ENCODE measurements around the gene EIF2A. TPM values are rescaled to one million over a fixed set of nuclear protein-coding genes. Genes with fewer than 3 reads are reported as not detected.

Gene EIF2A
- total and polyA plus RNA-seq, 9 of the 15 experiments (the other 6 are each of a cell fraction or from before 2014, with no cell fraction given), result 106 to 192 (median 168) TPM

GRCh38 chr3:150599611-150600297 lies 53.2 kb downstream of the EIF2A start (continued):
- TF ChIP-seq THRB (CRISPR knock-in tag; conservative IDR thresholded peaks at IDR 0.05) (peak; percentile 75; the same call in 1 of the 2 replicates), BRD9 (IDR thresholded peaks at IDR 0.05; ENCODE audit: low read depth, partially characterized antibody) (no peak), PRDM10 (IDR thresholded peaks at IDR 0.05; ENCODE audit: partially characterized antibody) (peak; percentile 51), VEZF1 (CRISPR knock-in tag; IDR thresholded peaks at IDR 0.05) (0 out of 2 replicates have a peak, but pooled peaks have one; percentile 16), ZNF584 (CRISPR knock-in tag; IDR thresholded peaks at IDR 0.05; ENCODE audit: low read depth) (peak; percentile 73), BRF2 (IDR thresholded peaks at IDR 0.05; ENCODE audit: borderline replicate concordance, insufficient read depth, insufficient read length) (no peak), SMARCA4 (IDR thresholded peaks at IDR 0.05) (peak; percentile 65), SLC30A9 (CRISPR knock-in tag; IDR thresholded peaks at IDR 0.05) (no peak), TEAD4 (IDR thresholded peaks at IDR 0.05; ENCODE audit: low read length) (peak; percentile 48; the same call in 1 of the 2 replicates), TEAD4 (CRISPR knock-in tag; IDR thresholded peaks at IDR 0.05; ENCODE audit: borderline replicate concordance) (no peak), ZBTB43 (CRISPR knock-in tag; IDR thresholded peaks at IDR 0.05) (no peak), CBFA2T2 (conservative IDR thresholded peaks at IDR 0.05) (peak; percentile 50), E2F6 (IDR thresholded peaks at IDR 0.05; ENCODE audit: borderline replicate concordance in 1 of 2, extremely low read depth in 1 of 2, insufficient read depth in 1 of 2, insufficient read length in 1 of 2, low read depth in 1 of 2, low read length in 1 of 2, poor library complexity in 1 of 2, severe bottlenecking in 1 of 2) (no peak), TAF9B (IDR thresholded peaks at IDR 0.05; ENCODE audit: partially characterized antibody) (peak; percentile 65)
